SHP77 treated with DMSO at 0.1 percent for 48 hours (cell line): ENCODE measurements around the gene IL25.
"Not testable (repeated sequence)": the region's sequence is repeated elsewhere in the genome, so short reads cannot be mapped to it uniquely, and the experiment has no call there.

Source experiments
- DNase-seq: peaks from one replicate; lab custom pipeline; 2025; lab: John Stamatoyannopoulos, UW

IL25 gene

DNA sequence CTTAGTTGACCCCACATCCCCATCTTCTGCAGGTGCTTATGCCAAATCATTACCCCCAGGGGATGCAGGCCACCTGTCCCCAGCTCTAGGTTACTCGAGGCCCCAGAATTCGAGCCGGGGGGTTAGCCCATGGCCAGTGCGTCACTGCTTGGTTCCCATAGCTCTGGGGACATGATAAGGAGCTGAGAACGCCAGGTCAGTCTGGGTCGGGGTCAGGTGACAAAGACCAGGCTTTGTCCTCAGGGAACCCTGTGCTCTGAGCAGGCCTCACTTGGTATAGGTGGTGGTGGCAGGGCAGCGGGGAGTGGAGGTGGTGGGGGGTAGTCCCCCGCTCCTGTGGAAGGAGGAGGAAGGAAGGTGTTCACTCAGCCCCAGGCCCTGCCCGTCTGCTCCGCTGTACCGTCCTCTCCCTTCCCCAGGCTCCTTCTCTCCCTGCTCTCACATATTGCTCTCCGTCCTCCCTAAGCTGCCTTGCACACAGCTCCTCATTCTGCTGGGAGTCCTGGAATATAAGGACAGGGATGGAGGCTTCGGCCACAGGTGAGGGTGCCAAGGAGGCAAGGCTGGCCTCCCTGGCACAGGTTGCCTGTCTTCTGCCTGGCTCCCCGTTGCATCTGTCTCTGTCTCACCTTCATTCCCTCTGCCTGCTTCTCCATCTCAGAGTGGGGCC lies 37.5 kb downstream of the IL25 start:
- no peak for DNase-seq

DNA sequence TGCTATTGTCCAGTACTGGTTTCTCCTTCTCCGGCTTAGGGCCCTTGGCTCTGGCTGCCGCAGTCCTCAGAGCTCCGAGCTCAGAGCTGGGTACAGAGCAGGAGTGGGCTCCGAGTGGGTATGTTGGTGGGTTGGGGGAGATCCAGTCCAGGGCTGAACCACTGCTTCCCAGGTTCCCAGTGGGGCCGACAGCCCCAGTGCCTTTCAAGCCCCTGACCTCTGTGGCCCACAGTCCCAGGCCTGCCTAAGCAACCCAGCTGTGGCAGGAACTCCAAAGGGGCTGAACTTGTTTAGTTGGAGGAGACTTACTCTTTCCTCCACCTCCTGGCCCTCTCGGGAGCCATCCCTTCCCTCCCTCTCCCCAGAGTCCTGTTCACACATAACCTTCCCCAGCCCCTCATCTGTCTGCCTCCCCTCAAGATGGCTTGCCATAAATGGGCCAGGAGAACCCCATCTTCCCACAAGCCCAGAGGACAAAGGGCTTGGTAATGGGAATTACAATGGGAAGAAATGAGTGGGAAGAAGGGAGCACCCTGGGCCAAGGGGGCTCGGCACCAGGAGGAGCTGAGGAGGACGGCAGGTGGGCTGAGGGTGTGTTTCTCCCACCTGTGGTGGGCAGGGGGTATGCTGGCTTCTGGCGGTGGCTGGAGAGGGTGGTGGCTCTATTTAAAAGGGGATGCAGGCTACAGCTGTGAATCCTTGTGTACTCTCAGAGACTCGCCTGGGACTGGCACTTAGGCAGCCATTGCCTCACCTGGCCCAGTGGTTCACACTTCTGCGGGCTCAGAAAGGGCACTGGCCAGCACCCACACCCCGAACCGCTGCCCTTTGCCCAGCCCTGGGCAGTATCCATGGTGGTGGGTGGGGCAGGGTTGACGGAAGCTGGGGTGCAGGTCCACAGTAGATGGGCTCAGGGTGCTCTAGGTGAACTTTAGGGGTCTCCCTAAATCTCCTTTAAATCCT lies 39.2 kb downstream of the IL25 start:
- no peak for DNase-seq

GRCh38 chr14:23413681-23414080 lies 41.1 kb downstream of the IL25 start:
- DNase-seq: no peak

DNA sequence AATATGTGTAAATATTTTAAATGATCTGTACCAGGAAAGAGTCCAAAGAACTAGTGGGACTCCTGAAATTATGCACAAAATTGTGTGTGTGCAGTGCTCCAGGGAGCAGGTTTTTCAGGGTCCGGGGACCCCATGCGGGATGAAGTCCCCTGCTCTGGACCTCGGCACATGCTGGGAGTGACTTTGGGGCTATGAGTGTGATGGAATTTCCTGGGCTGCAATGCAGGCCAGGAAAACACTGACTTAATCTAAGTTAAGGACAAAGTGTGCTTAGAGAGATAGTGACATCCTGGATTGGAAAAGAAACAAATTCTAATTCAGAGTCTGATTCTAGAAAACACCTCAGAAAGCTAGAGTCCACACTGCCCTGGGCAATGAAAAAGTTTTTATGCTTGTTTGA lies 41.6 kb downstream of the IL25 start:
- no peak for DNase-seq

GRCh38 chr14:23414906-23415820 lies 42.6 kb downstream of the IL25 start:
- DNase-seq: no peak

GRCh38 chr14:23415821-23416778 lies 43.5 kb downstream of the IL25 start:
- DNase-seq: no peak

- DNase-seq: no peak
Observed at GRCh38 chr14:23416801-23417200, 44.2 kb downstream of the IL25 start.

- not testable (repeated sequence) for DNase-seq
Observed at GRCh38 chr14:23417269-23417668, 44.7 kb downstream of the IL25 start.

DNA sequence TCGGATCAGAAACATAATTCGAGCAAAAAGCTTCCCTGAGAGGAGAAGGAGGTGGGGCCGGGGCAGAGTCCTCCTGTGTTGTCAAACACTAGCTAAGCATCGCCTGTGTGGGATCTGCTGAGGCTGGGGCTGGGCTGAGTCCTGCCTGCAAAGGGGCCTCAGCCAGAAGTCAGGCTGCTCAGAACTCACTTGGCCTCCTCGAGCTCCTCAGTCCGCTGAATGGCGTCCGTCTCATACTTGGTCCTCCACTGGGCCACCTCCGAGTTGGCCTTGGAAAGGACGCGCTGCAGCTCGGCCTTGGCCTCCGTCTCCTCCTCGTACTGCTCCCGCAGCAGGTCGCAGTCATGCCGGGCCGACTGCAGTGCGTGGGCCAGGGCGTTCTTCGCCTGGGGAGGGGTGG lies 45.4 kb downstream of the IL25 start:
- DNase-seq: no peak

- not testable (repeated sequence) for DNase-seq
Observed at GRCh38 chr14:23419646-23420045, 47.0 kb downstream of the IL25 start.

GRCh38 chr14:23421594-23421993 lies 49.0 kb downstream of the IL25 start:
- no peak for DNase-seq

GRCh38 chr14:23423657-23424056 lies 51.0 kb downstream of the IL25 start:
- no peak for DNase-seq

DNA sequence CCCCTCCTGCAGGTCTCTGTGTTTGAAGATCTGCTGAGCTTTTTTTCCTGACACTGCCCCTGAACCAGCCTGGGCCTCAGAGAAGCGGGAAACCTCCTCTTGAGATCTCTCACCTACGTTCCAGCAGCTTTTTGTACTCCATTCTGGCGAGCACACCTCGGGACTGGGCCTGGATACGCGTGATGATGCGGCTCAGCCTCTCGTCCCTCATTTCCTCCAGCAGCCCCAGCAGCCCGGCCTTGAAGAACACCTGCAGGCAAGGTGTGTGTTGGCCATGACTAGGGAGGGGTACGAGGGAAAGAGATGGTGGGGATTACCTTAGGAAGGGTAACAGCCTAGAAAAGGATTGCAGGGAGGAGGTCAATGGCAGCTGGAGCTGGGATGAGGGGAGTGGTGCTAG lies 52.6 kb downstream of the IL25 start:
- no peak for DNase-seq

- not testable (repeated sequence) for DNase-seq
Observed at GRCh38 chr14:23425798-23426197, 53.2 kb downstream of the IL25 start.
